ENCODE measurements around the gene TNFSF12. TPM values are rescaled to one million over a fixed set of nuclear protein-coding genes. Genes with fewer than 3 reads are reported as not detected.

TNFSF12 gene
- total and polyA plus RNA-seq, 9 of the 15 experiments (the other 6 are each of a cell fraction or from before 2014, with no cell fraction given), result 0.03 to 0.95 (median 0.19) TPM; not detected in 3

GRCh38 chr17:7582396-7583252 is 33.8 kb downstream of the TNFSF12 start (continued):
- no peak for TF ChIP-seq FOXM1 (IDR thresholded peaks at IDR 0.05; ENCODE audit: low read depth)
- TF ChIP-seq FOXM1 (CRISPR knock-in tag; IDR thresholded peaks at IDR 0.05; ENCODE audit: low read depth), result peak; percentile 31; the same call in 1 of the 2 replicates
- no peak for TF ChIP-seq BMI1 (IDR thresholded peaks at IDR 0.05; ENCODE audit: low read length)
- TF ChIP-seq DDX20 (tag; IDR thresholded peaks at IDR 0.05; ENCODE audit: low read depth), result no peak
- no peak for TF ChIP-seq POLR2AphosphoS2 (IDR thresholded peaks at IDR 0.05; ENCODE audit: low read length)
- TF ChIP-seq MYNN (IDR thresholded peaks at IDR 0.05), result 0 out of 2 replicates have a peak, but pooled peaks have one; percentile 7
- no peak for TF ChIP-seq MYNN (CRISPR knock-in tag; IDR thresholded peaks at IDR 0.05)
- no peak for TF ChIP-seq EP300 (IDR thresholded peaks at IDR 0.05; ENCODE audit: low read length)
- no peak for TF ChIP-seq ZNF695 (CRISPR knock-in tag; IDR thresholded peaks at IDR 0.05)
- peak; percentile 48; the same call in 1 of the 2 replicates for TF ChIP-seq ZNF740 (CRISPR knock-in tag; IDR thresholded peaks at IDR 0.05)
- peak in 1 of 2 experiments; percentile 65; a peak in 1 of 4 replicates for TF ChIP-seq ZNF740 (tag; IDR thresholded peaks at IDR 0.05)
- TF ChIP-seq ZNF197 (CRISPR knock-in tag; IDR thresholded peaks at IDR 0.05; ENCODE audit: low read depth), result no peak
- TF ChIP-seq TGIF2 (CRISPR knock-in tag; IDR thresholded peaks at IDR 0.05), result 0 out of 2 replicates have a peak, but pooled peaks have one; percentile 54
- TF ChIP-seq ZNF347 (CRISPR knock-in tag; IDR thresholded peaks at IDR 0.05; ENCODE audit: low read depth), result 0 out of 2 replicates have a peak, but pooled peaks have one; percentile 46
- no peak for TF ChIP-seq CHD7 (IDR thresholded peaks at IDR 0.05; ENCODE audit: low read depth, low read length)
